ENCODE measurements around the gene TNFRSF6B. TPM values are rescaled to one million over a fixed set of nuclear protein-coding genes. Genes with fewer than 3 reads are reported as not detected.

TNFRSF6B gene
- total RNA-seq, 1 donor from 2014 or later: 7.1 TPM

DNA sequence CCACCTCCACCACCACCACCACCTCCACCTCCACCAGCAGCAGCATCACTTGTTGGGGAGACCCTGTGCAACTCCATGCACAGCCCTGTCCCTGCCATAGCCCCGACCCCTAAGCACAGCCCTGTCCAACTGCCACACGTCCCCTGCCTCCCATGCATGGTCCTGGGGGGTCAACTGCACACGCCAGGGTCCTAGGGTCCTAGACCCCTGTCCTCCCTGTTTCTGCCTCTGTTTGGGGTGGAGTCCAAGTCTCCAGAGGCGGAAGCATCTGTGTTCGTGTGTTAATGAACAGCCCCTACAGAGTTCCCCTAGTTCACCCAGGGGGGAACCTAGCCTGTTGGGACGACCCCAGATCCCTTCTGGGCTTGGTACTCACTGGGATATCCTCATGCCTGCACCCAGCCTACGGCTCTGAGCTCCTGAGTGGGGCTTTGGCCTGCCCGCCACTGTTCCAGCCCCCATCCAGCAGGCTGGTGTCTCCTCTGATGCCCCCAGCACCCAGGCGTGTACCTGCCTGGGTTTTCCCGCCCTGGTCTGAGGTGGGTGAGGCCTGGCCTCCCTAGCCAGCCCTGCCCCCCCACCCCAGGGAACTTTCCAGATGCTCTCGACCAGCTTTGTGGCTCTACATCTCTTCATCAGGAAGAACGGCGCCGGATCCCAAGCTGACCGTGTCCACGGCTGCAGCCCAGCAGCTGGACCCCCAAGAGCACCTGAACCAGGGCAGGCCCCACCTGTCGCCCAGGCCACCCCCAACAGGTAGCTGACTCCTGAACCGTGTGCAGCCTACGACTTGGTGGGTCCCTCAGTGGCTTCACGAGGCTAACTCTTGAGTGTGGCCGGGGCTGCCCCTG, 2.5 kb upstream of the TNFRSF6B start:
- Histone ChIP-seq H3K4me3 (ENCODE audit: low read depth, low read length) (no peak overlapping the region), H3K27me3 (ENCODE audit: control insufficient read depth, insufficient read depth, low read length) (no peaks in the 10 kb centered on the region), H3K36me3 (ENCODE audit: control insufficient read depth, insufficient read depth, low read length) (peaks cover 4% of the 10 kb centered on the region)
- no peak for TF ChIP-seq CTCF (IDR thresholded peaks at IDR 0.05; ENCODE audit: insufficient read depth, low read length, severe bottlenecking)
- DNase-seq (ENCODE audit: low read depth) (no peak), FAIRE-seq (no peak)

GRCh38 chr20:63694584-63695423, 1.6 kb upstream of the TNFRSF6B start:
- peaks cover 4% of the 10 kb centered on the region for H3K36me3 ChIP-seq (ENCODE audit: control insufficient read depth, insufficient read depth, low read length)
- no peak overlapping the region for H3K4me3 ChIP-seq (ENCODE audit: low read depth, low read length)
- H3K27me3 ChIP-seq (ENCODE audit: control insufficient read depth, insufficient read depth, low read length): no peaks in the 10 kb centered on the region
- no peak for TF ChIP-seq CTCF (IDR thresholded peaks at IDR 0.05; ENCODE audit: insufficient read depth, low read length, severe bottlenecking)
- FAIRE-seq (no peak), DNase-seq (ENCODE audit: low read depth) (no peak)

DNA sequence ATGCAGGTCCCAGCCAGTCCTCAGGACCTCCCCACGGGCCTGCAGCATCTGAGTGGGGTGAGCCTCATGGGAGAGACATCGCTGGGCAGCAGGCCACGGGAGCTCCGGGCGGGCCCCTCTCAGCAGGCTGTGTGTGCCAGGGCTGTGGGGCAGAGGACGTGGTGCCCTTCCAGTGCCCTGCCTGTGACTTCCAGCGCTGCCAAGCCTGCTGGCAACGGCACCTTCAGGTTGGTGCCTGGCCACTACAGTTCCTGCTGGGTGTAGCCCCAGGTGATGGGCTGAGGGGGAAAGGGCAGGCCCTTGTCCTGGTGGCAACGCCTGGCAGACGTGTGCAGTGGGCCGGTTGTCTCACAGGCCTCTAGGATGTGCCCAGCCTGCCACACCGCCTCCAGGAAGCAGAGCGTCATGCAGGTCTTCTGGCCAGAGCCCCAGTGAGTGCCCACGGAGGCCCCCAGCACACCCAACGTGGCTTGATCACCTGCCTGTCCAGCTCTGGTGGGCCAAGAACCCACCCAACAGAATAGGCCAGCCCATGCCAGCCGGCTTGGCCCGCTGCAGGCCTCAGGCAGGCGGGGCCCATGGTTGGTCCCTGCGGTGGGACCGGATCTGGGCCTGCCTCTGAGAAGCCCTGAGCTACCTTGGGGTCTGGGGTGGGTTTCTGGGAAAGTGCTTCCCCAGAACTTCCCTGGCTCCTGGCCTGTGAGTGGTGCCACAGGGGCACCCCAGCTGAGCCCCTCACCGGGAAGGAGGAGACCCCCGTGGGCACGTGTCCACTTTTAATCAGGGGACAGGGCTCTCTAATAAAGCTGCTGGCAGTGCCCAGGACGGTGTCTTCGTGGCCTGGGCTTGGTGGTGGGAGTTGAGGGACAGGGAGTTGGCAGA, 787 bp upstream of the TNFRSF6B start:
- FAIRE-seq (no peak), DNase-seq (ENCODE audit: low read depth) (no peak)
- Histone ChIP-seq H3K27me3 (ENCODE audit: control insufficient read depth, insufficient read depth, low read length) (no peaks in the 10 kb centered on the region), H3K36me3 (ENCODE audit: control insufficient read depth, insufficient read depth, low read length) (peaks cover 5% of the 10 kb centered on the region), H3K4me3 (ENCODE audit: low read depth, low read length) (no peak overlapping the region)
- TF ChIP-seq CTCF (IDR thresholded peaks at IDR 0.05; ENCODE audit: insufficient read depth, low read length, severe bottlenecking): no peak

DNA sequence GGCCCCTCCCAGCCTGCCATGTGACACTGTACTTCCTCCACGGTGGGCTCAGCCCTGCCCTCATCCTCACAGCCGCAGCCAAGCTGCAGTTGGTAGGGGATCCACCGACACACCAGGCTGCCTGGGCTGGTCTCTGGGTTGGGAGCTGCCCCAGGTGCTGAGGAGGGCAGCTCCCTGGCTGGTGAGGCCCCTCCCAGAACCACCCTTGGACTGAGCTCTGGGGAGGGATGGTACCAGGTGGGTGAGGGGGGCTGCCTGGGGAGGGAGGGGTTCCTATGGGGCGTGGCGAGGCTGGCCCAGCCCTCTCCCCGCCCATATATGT, 185 bp upstream of the TNFRSF6B start:
- H3K4me3 ChIP-seq (ENCODE audit: low read depth, low read length): peak overlapping the region; percentile 39
- no peak for TF ChIP-seq CTCF (IDR thresholded peaks at IDR 0.05; ENCODE audit: insufficient read depth, low read length, severe bottlenecking)

DNA sequence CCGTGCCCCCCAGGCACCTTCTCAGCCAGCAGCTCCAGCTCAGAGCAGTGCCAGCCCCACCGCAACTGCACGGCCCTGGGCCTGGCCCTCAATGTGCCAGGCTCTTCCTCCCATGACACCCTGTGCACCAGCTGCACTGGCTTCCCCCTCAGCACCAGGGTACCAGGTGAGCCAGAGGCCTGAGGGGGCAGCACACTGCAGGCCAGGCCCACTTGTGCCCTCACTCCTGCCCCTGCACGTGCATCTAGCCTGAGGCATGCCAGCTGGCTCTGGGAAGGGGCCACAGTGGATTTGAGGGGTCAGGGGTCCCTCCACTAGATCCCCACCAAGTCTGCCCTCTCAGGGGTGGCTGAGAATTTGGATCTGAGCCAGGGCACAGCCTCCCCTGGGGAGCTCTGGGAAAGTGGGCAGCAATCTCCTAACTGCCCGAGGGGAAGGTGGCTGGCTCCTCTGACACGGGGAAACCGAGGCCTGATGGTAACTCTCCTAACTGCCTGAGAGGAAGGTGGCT, 960 bp downstream of the TNFRSF6B start:
- H3K27me3 ChIP-seq (ENCODE audit: control insufficient read depth, insufficient read depth, low read length): no peaks in the 10 kb centered on the region
- DNase-seq (ENCODE audit: low read depth) (no peak), FAIRE-seq (no peak)
- peak overlapping the region; percentile 39 for H3K4me3 ChIP-seq (ENCODE audit: low read depth, low read length)
- TF ChIP-seq CTCF (IDR thresholded peaks at IDR 0.05; ENCODE audit: insufficient read depth, low read length, severe bottlenecking): no peak
- H3K36me3 ChIP-seq (ENCODE audit: control insufficient read depth, insufficient read depth, low read length): peaks cover 5% of the 10 kb centered on the region

More for the DNA sequence above, 185 bp upstream of the TNFRSF6B start:
- DNase-seq (ENCODE audit: low read depth) (peak; percentile 57), FAIRE-seq (no peak)
- Histone ChIP-seq H3K27me3 (ENCODE audit: control insufficient read depth, insufficient read depth, low read length) (no peaks in the 10 kb centered on the region), H3K36me3 (ENCODE audit: control insufficient read depth, insufficient read depth, low read length) (peaks cover 5% of the 10 kb centered on the region)
